Measurements from ENCODE around the gene PTH2.

GRCh38 chr19:49468746-49469447 is 45.7 kb upstream of the PTH2 start:
- TF ChIP-seq EZH2 (IDR thresholded peaks at IDR 0.05; ENCODE audit: insufficient read depth, low read length), result no peak
- no peak for TF ChIP-seq CTCF (IDR thresholded peaks at IDR 0.05; ENCODE audit: insufficient read depth, low read depth, low read length)
